Measurements from ENCODE around the gene EBLN1. TPM values are rescaled to one million over a fixed set of nuclear protein-coding genes. Genes with fewer than 3 reads are reported as not detected.
"Not testable (repeated sequence)": the region's sequence is repeated elsewhere in the genome, so short reads cannot be mapped to it uniquely, and the experiment has no call there.

Gene EBLN1
- total RNA-seq, 1 experiment from 2014 or later, result not detected

DNA sequence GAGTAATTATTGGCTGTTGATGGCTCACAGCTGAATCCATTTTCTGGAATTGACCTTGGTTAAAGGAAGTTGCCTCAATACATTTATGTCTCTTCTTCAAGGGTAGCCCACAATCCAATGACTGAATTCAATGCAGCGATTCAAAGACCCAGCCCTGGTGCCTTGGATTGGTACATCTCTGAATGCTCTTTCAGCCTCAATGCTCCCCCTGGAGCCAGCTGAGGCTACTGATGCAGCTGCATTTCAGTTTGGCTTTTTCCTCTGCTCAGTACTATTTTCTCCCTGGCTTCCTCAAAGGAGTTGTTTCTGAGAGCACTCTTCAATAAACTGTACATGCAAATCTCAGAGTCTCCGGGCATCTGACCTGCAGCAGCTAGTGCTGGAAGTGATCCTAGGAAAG, 633 bp upstream of the EBLN1 start:
- Histone ChIP-seq H3K79me2 (ENCODE audit: low read depth) (no peaks in the 10 kb centered on the region), H3F3A (ENCODE audit: insufficient read depth, low read depth) (no peaks in the 10 kb centered on the region), H3K27ac (no peak overlapping the region), H3K36me3 (ENCODE audit: low read depth) (no peaks in the 10 kb centered on the region), H3K9me2 (ENCODE audit: insufficient read depth) (no peaks in the 10 kb centered on the region), H3K4me2 (no peak overlapping the region), H2AFZ (no peak overlapping the region), H4K20me1 (ENCODE audit: insufficient read depth) (no peaks in the 10 kb centered on the region), H3K9me3 (ENCODE audit: insufficient read depth, low read depth) (no peaks in the 10 kb centered on the region), H3K27me3 (ENCODE audit: insufficient read depth, low read depth) (no peaks in the 10 kb centered on the region), H3K4me3 (no peak overlapping the region), H3K4me1 (replicated peaks; ENCODE audit: insufficient read depth) (no peaks in the 10 kb centered on the region)
- POLR2A ChIA-PET (ENCODE audit: unreplicated experiment), result no interaction called here
- BruUV-seq (replicated peaks), result no TSS peak
- TF ChIP-seq EZH2 (IDR thresholded peaks at IDR 0.05; ENCODE audit: low read depth), result no peak
- no peak for TF ChIP-seq CTCF (conservative IDR thresholded peaks at IDR 0.05)
- intact Hi-C loops (cut with micrococcal nuclease; ENCODE audit: unreplicated experiment), result no loop called here
- no peak for DNase-seq
- CTCF ChIA-PET, result no interaction called here

GRCh38 chr10:22217084-22217483, 731 bp downstream of the EBLN1 start:
- POLR2A ChIA-PET (ENCODE audit: unreplicated experiment); H3F3A ChIP-seq (ENCODE audit: insufficient read depth, low read depth); DNase-seq; H2AFZ ChIP-seq; H3K9me2 ChIP-seq (ENCODE audit: insufficient read depth); H3K4me2 ChIP-seq; H3K27ac ChIP-seq; H3K27me3 ChIP-seq (ENCODE audit: insufficient read depth, low read depth); H4K20me1 ChIP-seq (ENCODE audit: insufficient read depth); BruUV-seq (replicated peaks); CTCF ChIA-PET; H3K4me1 ChIP-seq (replicated peaks; ENCODE audit: insufficient read depth); H3K36me3 ChIP-seq (ENCODE audit: low read depth); intact Hi-C loops (cut with micrococcal nuclease; ENCODE audit: unreplicated experiment); H3K79me2 ChIP-seq (ENCODE audit: low read depth); H3K9me3 ChIP-seq (ENCODE audit: insufficient read depth, low read depth); H3K4me3 ChIP-seq: not testable (repeated sequence)

- Histone ChIP-seq H2AFZ (no peak overlapping the region), H3K9me2 (ENCODE audit: insufficient read depth) (no peaks in the 10 kb centered on the region), H3K4me2 (no peak overlapping the region), H3K27me3 (ENCODE audit: insufficient read depth, low read depth) (no peaks in the 10 kb centered on the region), H3K36me3 (ENCODE audit: low read depth) (no peaks in the 10 kb centered on the region), H3K4me1 (replicated peaks; ENCODE audit: insufficient read depth) (no peaks in the 10 kb centered on the region), H3K4me3 (no peak overlapping the region), H3K79me2 (ENCODE audit: low read depth) (no peaks in the 10 kb centered on the region), H3K9me3 (ENCODE audit: insufficient read depth, low read depth) (no peaks in the 10 kb centered on the region), H3K27ac (no peak overlapping the region), H3F3A (ENCODE audit: insufficient read depth, low read depth) (no peaks in the 10 kb centered on the region), H4K20me1 (ENCODE audit: insufficient read depth) (no peaks in the 10 kb centered on the region)
- no TSS peak for BruUV-seq (replicated peaks)
- DNase-seq, result no peak
- ChIA-PET POLR2A (ENCODE audit: unreplicated experiment) (no interaction called here), CTCF (interaction anchor here (0.6 kb wide), 2 partner anchors 106 to 1086 kb away, joined by 3 to 6 read pairs; partner anchors contain the start of gene COMMD3)
- intact Hi-C loops (cut with micrococcal nuclease; ENCODE audit: unreplicated experiment), result no loop called here
- TF ChIP-seq CTCF (conservative IDR thresholded peaks at IDR 0.05) (no peak), EZH2 (IDR thresholded peaks at IDR 0.05; ENCODE audit: low read depth) (no peak)
Observed at GRCh38 chr10:22210267-22210666, 7.5 kb downstream of the EBLN1 start.

DNA sequence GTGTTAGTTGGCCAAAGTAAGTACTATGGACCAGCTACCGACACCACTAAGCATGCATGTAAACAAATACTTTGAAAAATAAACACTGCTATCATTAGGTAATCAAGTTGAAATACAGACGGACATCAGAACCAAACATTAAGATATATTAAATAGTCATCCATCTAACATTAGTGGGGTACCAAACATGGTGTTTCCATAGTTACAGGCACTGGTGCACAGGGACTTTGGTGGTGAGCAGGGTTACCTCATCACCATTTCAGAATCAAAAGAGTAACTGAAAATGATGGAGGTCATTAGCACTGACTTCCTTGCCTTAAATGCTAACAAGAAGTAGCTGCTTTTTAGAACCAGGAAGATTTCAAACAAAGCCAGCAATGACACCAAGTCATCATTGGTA, 23.9 kb downstream of the EBLN1 start:
- Histone ChIP-seq H3K9me3 (ENCODE audit: insufficient read depth, low read depth) (no peaks in the 10 kb centered on the region), H3K4me2 (no peak overlapping the region), H2AFZ (no peak overlapping the region), H3K79me2 (ENCODE audit: low read depth) (no peaks in the 10 kb centered on the region), H3K36me3 (ENCODE audit: low read depth) (no peaks in the 10 kb centered on the region), H4K20me1 (ENCODE audit: insufficient read depth) (no peaks in the 10 kb centered on the region), H3K9me2 (ENCODE audit: insufficient read depth) (no peaks in the 10 kb centered on the region), H3K27ac (no peak overlapping the region), H3F3A (ENCODE audit: insufficient read depth, low read depth) (no peaks in the 10 kb centered on the region), H3K4me3 (no peak overlapping the region), H3K4me1 (replicated peaks; ENCODE audit: insufficient read depth) (no peaks in the 10 kb centered on the region), H3K27me3 (ENCODE audit: insufficient read depth, low read depth) (no peaks in the 10 kb centered on the region)
- BruUV-seq (replicated peaks), result no TSS peak
- intact Hi-C loops (cut with micrococcal nuclease; ENCODE audit: unreplicated experiment), result no loop called here
- ChIA-PET CTCF (no interaction called here), POLR2A (ENCODE audit: unreplicated experiment) (no interaction called here)
- TF ChIP-seq EZH2 (IDR thresholded peaks at IDR 0.05; ENCODE audit: low read depth) (no peak), CTCF (conservative IDR thresholded peaks at IDR 0.05) (no peak)
- DNase-seq, result no peak
